HUDEP-2 (cell line): ENCODE measurements around the gene GPR150.
"Not testable (repeated sequence)": the region's sequence is repeated elsewhere in the genome, so short reads cannot be mapped to it uniquely, and the experiment has no call there.

ENCODE experiments used
- DNase-seq, 76 experiments: peaks; one replicate each; lab custom pipeline; 2025; ENCODE audit not compliant: unreplicated experiment in 76 of 76; lab: John Stamatoyannopoulos, UW

Gene GPR150

GRCh38 chr5:95621839-95622629 lies 2.1 kb downstream of the GPR150 start:
- peak in 1 of 76 experiments; percentile 12 for DNase-seq

- DNase-seq = no peak
Observed at GRCh38 chr5:95623706-95624105, 3.8 kb downstream of the GPR150 start.

- no peak for DNase-seq
Observed at GRCh38 chr5:95624368-95624767, 4.5 kb downstream of the GPR150 start.

GRCh38 chr5:95626701-95627100 lies 6.8 kb downstream of the GPR150 start:
- DNase-seq = no peak

- DNase-seq = no peak
Observed at GRCh38 chr5:95627971-95628810, 8.3 kb downstream of the GPR150 start.

GRCh38 chr5:95628933-95629332 lies 9.0 kb downstream of the GPR150 start:
- DNase-seq = no peak

GRCh38 chr5:95630394-95630917 lies 10.6 kb downstream of the GPR150 start:
- DNase-seq = no peak

GRCh38 chr5:95631255-95631958 lies 11.5 kb downstream of the GPR150 start:
- peak in 26 of 76 experiments; percentile 11 to 57 (median 38) for DNase-seq

- DNase-seq = peak in 65 of 76 experiments; percentile 7 to 74 (median 33)
Observed at GRCh38 chr5:95631991-95632675, 12.2 kb downstream of the GPR150 start.

- not testable (repeated sequence) for DNase-seq
Observed at GRCh38 chr5:95632942-95633341, 13.1 kb downstream of the GPR150 start.

- DNase-seq = no peak
Observed at GRCh38 chr5:95633671-95634070, 13.8 kb downstream of the GPR150 start.

GRCh38 chr5:95634081-95634480 lies 14.2 kb downstream of the GPR150 start:
- no peak for DNase-seq

- no peak for DNase-seq
Observed at GRCh38 chr5:95638632-95639031, 18.7 kb downstream of the GPR150 start.

GRCh38 chr5:95641741-95642220 lies 21.9 kb downstream of the GPR150 start:
- DNase-seq = peak in 38 of 76 experiments; percentile 7 to 68 (median 32)

- no peak for DNase-seq
Observed at GRCh38 chr5:95643152-95643551, 23.3 kb downstream of the GPR150 start.

GRCh38 chr5:95644351-95645042 lies 24.6 kb downstream of the GPR150 start:
- peak in 50 of 76 experiments; percentile 3 to 68 (median 40) for DNase-seq

GRCh38 chr5:95646226-95646568 lies 26.3 kb downstream of the GPR150 start:
- DNase-seq = not testable (repeated sequence)

GRCh38 chr5:95646569-95647431 lies 26.9 kb downstream of the GPR150 start, which contains the start of gene RFESD:
Gene RFESD (plus strand): TSS chr5:95646777. CDS start chr5:95652272, 5,495 bp downstream.
- peak; percentile 49 to 99 (median 98) for DNase-seq
